OCI-LY7 (cell line): Measurements from ENCODE around the gene GSDME. TPM values are rescaled to one million over a fixed set of nuclear protein-coding genes. Genes with fewer than 3 reads are reported as not detected.

Experiments
- BruUV-seq: library from RNA; stranded (reverse); fragments of 400-500 nt; replicated peaks from 2 replicates; lab custom pipeline; 2021; lab: Mats Ljungman, UMichigan
- CTCF ChIA-PET: fragments of 300-600 bp; sonication (Branson Sonifier 250); formaldehyde crosslinking; loops from one replicate; lab custom pipeline; 2022; ENCODE audit warnings: antibody characterized with exemption; ENCODE audit not compliant: unreplicated experiment; lab: Charles Lee
- POLR2A ChIA-PET: fragments of 300-600 bp; sonication (Branson Sonifier 250); formaldehyde crosslinking; loops from one replicate; lab custom pipeline; 2022; ENCODE audit warnings: antibody characterized with exemption; lab: Charles Lee
- DNase-seq: peaks from one replicate; pipeline ENCODE4 v3.0.0-alpha.2; 2015; ENCODE audit warnings: low spot score
- H2AFZ ChIP-seq: fragments of 200-600 bp; sonication (generic), shearing (Covaris generic); 2 replicates; pipeline ENCODE4 v1.6.1; 2014; ENCODE audit warnings: mild to moderate bottlenecking, antibody characterized with exemption, low read length, moderate library complexity
- H3K27ac ChIP-seq: fragments of 200-600 bp; sonication (generic); 2 replicates; pipeline ENCODE4 v1.5.1; 2014; ENCODE audit warnings: mixed run types, low read depth, mild to moderate bottlenecking, moderate library complexity, low read length, inconsistent platforms; ENCODE audit not compliant: poor library complexity, severe bottlenecking
- H3K36me3 ChIP-seq: fragments of 200-600 bp; sonication (generic); 2 replicates; pipeline ENCODE4 v1.6.1; 2014; ENCODE audit warnings: mild to moderate bottlenecking, antibody characterized with exemption, low read length, moderate library complexity, mixed read lengths; ENCODE audit not compliant: insufficient read depth
- H3K4me1 ChIP-seq: fragments of 200-600 bp; sonication (generic); 2 replicates; pipeline ENCODE4 v1.5.1; 2014; ENCODE audit warnings: mild to moderate bottlenecking, low read length; ENCODE audit not compliant: insufficient read depth, poor library complexity, severe bottlenecking
- H3K4me2 ChIP-seq: fragments of 200-600 bp; sonication (generic); 2 replicates; pipeline ENCODE4 v1.6.1; 2014; ENCODE audit warnings: mild to moderate bottlenecking, low read length
- H3K4me3 ChIP-seq: fragments of 200-600 bp; sonication (generic); 2 replicates; pipeline ENCODE4 v1.5.1; 2014; ENCODE audit warnings: mild to moderate bottlenecking, low read depth, low read length; ENCODE audit not compliant: poor library complexity, severe bottlenecking
- H3K79me2 ChIP-seq: fragments of 200-600 bp; sonication (generic); 2 replicates; pipeline ENCODE4 v1.6.1; 2016; ENCODE audit warnings: low read depth, mild to moderate bottlenecking, low read length, moderate library complexity, mixed read lengths; ENCODE audit not compliant: insufficient read depth
- H3K9me2 ChIP-seq: fragments of 200-600 bp; sonication (generic); 2 replicates; pipeline ENCODE4 v1.6.1; 2016; ENCODE audit warnings: mild to moderate bottlenecking, low read length, mixed read lengths; ENCODE audit not compliant: insufficient read depth
- H3K9me3 ChIP-seq: fragments of 200-600 bp; sonication (generic); 2 replicates; pipeline ENCODE4 v1.6.1; 2014; ENCODE audit warnings: mild to moderate bottlenecking, mixed run types, low read length, mixed read lengths
- H4K20me1 ChIP-seq: fragments of 200-600 bp; sonication (generic); 2 replicates; pipeline ENCODE4 v1.6.1; 2014; ENCODE audit warnings: mild to moderate bottlenecking, antibody characterized with exemption, low read length, moderate library complexity, mixed read lengths; ENCODE audit not compliant: insufficient read depth
- CTCF ChIP-seq: fragments of 200-600 bp; sonication (generic); conservative IDR thresholded peaks from 2 replicates; pipeline ENCODE4 v1.5.1; 2014; ENCODE audit warnings: mild to moderate bottlenecking, antibody characterized with exemption, low read length, moderate library complexity, mixed read lengths
- EZH2phosphoT487 ChIP-seq: fragments of 200-600 bp; sonication (generic); IDR thresholded peaks from 2 replicates; pipeline ENCODE4 v1.6.1; 2018; ENCODE audit warnings: low read depth, borderline replicate concordance, mild to moderate bottlenecking, mixed run types, antibody characterized with exemption, low read length, moderate library complexity, mixed read lengths
- intact Hi-C: fragments of 100-400 bp; cut with micrococcal nuclease; formaldehyde crosslinking; loops from one replicate; pipeline ENCODE4 v1.10.0; 2022; ENCODE audit not compliant: unreplicated experiment
- total RNA-seq, 2 experiments: library from RNA; depleted of rRNA in 1 of 2; stranded (reverse); fragments of >200 nt in 1 of 2; shearing (Covaris generic) in 1 of 2; gene quantifications; 2 replicates each; pipeline ENCODE4 v1.2.3, GENCODE V29; 2014 to 2022

The GSDME gene
- total RNA-seq, 2 experiments from 2014 or later: 33.0 to 41.7 TPM

- H2AFZ ChIP-seq: no peak overlapping the region
- CTCF ChIA-PET: interaction anchor here (0.6 kb wide), 1 partner anchor 203 kb away, joined by 3 read pairs; no protein-coding TSS in a partner anchor
These were observed 22.0 kb upstream of the GSDME start for GRCh38 chr7:24779283-24779655.

GRCh38 chr7:24778543-24779282 is 21.4 kb upstream of the GSDME start:
- Histone ChIP-seq H3K27ac (no peak overlapping the region), H3K9me2 (no peaks in the 10 kb centered on the region), H3K36me3 (peaks cover 8% of the 10 kb centered on the region; the same call in 1 of the 2 replicates), H4K20me1 (no peaks in the 10 kb centered on the region), H3K4me2 (no peak overlapping the region), H3K79me2 (no peaks in the 10 kb centered on the region), H3K9me3 (0 out of 2 replicates have a peak, but pooled peaks cover 6% of the 10 kb centered on the region), H3K4me1 (peaks cover 8% of the 10 kb centered on the region), H3K4me3 (no peak overlapping the region), H2AFZ (no peak overlapping the region)
- ChIA-PET POLR2A (interaction anchor here (1.2 kb wide), 2 partner anchors 33 to 60 kb away, joined by 3 read pairs; no protein-coding TSS in a partner anchor), CTCF (interaction anchor here (0.6 kb wide), 1 partner anchor 204 kb away, joined by 3 read pairs; no protein-coding TSS in a partner anchor)
- intact Hi-C loops: no loop called here
- peak; percentile 23 for DNase-seq
- BruUV-seq: no TSS peak
- TF ChIP-seq EZH2phosphoT487 (no peak), CTCF (no peak)

More at GRCh38 chr7:24779283-24779655, 22.0 kb upstream of the GSDME start:
- intact Hi-C loops: no loop called here
- TF ChIP-seq EZH2phosphoT487 (no peak), CTCF (no peak)
- DNase-seq: no peak
- peaks cover 11% of the 10 kb centered on the region; the same call in 1 of the 2 replicates for H3K36me3 ChIP-seq
- no peak overlapping the region for H3K4me3 ChIP-seq
- H4K20me1 ChIP-seq: no peaks in the 10 kb centered on the region
- H3K9me2 ChIP-seq: no peaks in the 10 kb centered on the region
- no peaks in the 10 kb centered on the region for H3K79me2 ChIP-seq
- H3K4me2 ChIP-seq: no peak overlapping the region
- H3K9me3 ChIP-seq: 0 out of 2 replicates have a peak, but pooled peaks cover 6% of the 10 kb centered on the region
- POLR2A ChIA-PET: interaction anchor here (1.2 kb wide), 1 partner anchor 33 kb away, joined by 3 read pairs; no protein-coding TSS in a partner anchor
- H3K27ac ChIP-seq: no peak overlapping the region
- peaks cover 8% of the 10 kb centered on the region for H3K4me1 ChIP-seq
- no TSS peak for BruUV-seq

- no peak overlapping the region for H3K4me3 ChIP-seq
- H3K4me1 ChIP-seq: peaks cover 8% of the 10 kb centered on the region
- intact Hi-C loops: no loop called here
- H3K9me3 ChIP-seq: no peaks in the 10 kb centered on the region
- no peak overlapping the region for H3K4me2 ChIP-seq
- no peaks in the 10 kb centered on the region for H3K36me3 ChIP-seq
- no peak overlapping the region for H3K27ac ChIP-seq
- H3K79me2 ChIP-seq: no peaks in the 10 kb centered on the region
- no peak for TF ChIP-seq EZH2phosphoT487
- no peak for TF ChIP-seq CTCF
- H3K9me2 ChIP-seq: no peaks in the 10 kb centered on the region
- H2AFZ ChIP-seq: no peak overlapping the region
- no peaks in the 10 kb centered on the region for H4K20me1 ChIP-seq
- CTCF ChIA-PET: no interaction called here
- POLR2A ChIA-PET: interaction anchor here (0.9 to 1.2 kb wide), 3 partner anchors 16 to 59 kb away, joined by 3 read pairs; no protein-coding TSS in a partner anchor
- DNase-seq: no peak
- BruUV-seq: no TSS peak
These were observed 20.5 kb upstream of the GSDME start for GRCh38 chr7:24777806-24778205.
